Measurements from ENCODE around the gene KIF26B. TPM values are rescaled to one million over a fixed set of nuclear protein-coding genes. Genes with fewer than 3 reads are reported as not detected.

Gene KIF26B
- total and polyA plus RNA-seq, 2 experiments from 2014 or later: 0.03 to 0.76 TPM

DNA sequence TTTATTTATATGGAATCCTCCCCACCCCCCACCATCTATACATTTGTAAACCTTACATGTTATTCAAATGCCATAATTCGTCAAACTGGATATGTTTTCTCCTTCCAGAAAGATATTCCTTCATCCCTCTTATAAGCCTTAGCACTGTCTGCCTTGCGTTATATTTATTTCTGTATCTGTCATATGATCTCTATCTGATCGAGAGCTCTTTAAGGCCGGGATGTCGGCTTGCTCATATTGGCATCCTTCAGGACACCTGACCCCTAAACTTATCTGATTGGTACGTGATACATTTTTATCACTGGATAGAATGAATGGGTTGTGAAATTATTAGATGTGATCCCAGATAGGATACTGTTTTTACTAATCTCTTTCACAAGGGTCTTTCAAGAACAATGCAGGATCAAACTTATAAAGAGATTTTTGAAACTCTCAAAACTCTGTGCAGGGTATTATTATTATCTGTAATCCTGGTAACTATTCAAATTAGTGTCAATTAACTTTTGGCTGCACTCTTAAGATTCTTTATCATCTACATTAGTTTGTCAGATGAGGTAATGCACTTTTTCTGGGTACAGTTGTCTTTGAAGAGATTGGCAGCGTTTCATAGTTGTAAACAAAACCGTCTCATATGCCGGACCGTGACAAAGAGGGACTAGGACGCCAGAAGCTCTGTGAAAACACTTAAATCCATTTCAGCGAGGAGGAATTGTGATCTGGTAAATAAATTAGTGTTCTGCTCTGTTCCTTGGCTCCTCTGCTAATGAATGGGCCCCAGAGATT, 152.0 kb downstream of the KIF26B start:
- Histone ChIP-seq H3K4me2 (no peak overlapping the region), H3K36me3 (ENCODE audit: insufficient read depth) (no peaks in the 10 kb centered on the region), H3K4me1 (ENCODE audit: insufficient read depth) (peaks cover 7% of the 10 kb centered on the region; the same call in 1 of the 2 replicates), H3K79me2 (replicated peaks; ENCODE audit: insufficient read depth) (no peaks in the 10 kb centered on the region), H4K20me1 (replicated peaks; ENCODE audit: insufficient read depth) (no peaks in the 10 kb centered on the region), H3K4me3 (no peak overlapping the region), H3F3A (replicated peaks; ENCODE audit: low read depth) (no peaks in the 10 kb centered on the region), H3K9me2 (ENCODE audit: insufficient read depth) (no peaks in the 10 kb centered on the region), H3K27ac (ENCODE audit: low read depth) (no peak overlapping the region), H3K27me3 (ENCODE audit: insufficient read depth) (no peaks in the 10 kb centered on the region), H2AFZ (no peak overlapping the region)
- TF ChIP-seq STAT1 (IDR thresholded peaks at IDR 0.05; ENCODE audit: unreplicated experiment): no peak
- TF ChIP-seq ZNF114 (CRISPR knock-in tag; IDR thresholded peaks at IDR 0.05): no peak
- no peak for TF ChIP-seq ZNF331 (CRISPR knock-in tag; IDR thresholded peaks at IDR 0.05; ENCODE audit: low read depth)
- no peak for TF ChIP-seq POLR2AphosphoS5 (IDR thresholded peaks at IDR 0.05; ENCODE audit: low read depth)
- no peak for TF ChIP-seq CREB1 (CRISPR knock-in tag; IDR thresholded peaks at IDR 0.05; ENCODE audit: low read depth)
- TF ChIP-seq, protein P1, sequence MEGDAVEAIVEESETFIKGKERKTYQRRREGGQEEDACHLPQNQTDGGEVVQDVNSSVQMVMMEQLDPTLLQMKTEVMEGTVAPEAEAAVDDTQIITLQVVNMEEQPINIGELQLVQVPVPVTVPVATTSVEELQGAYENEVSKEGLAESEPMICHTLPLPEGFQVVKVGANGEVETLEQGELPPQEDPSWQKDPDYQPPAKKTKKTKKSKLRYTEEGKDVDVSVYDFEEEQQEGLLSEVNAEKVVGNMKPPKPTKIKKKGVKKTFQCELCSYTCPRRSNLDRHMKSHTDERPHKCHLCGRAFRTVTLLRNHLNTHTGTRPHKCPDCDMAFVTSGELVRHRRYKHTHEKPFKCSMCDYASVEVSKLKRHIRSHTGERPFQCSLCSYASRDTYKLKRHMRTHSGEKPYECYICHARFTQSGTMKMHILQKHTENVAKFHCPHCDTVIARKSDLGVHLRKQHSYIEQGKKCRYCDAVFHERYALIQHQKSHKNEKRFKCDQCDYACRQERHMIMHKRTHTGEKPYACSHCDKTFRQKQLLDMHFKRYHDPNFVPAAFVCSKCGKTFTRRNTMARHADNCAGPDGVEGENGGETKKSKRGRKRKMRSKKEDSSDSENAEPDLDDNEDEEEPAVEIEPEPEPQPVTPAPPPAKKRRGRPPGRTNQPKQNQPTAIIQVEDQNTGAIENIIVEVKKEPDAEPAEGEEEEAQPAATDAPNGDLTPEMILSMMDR (conservative IDR thresholded peaks at IDR 0.05; ENCODE audit: low read depth in 2 of 2): no peak
- TF ChIP-seq, protein P2, sequence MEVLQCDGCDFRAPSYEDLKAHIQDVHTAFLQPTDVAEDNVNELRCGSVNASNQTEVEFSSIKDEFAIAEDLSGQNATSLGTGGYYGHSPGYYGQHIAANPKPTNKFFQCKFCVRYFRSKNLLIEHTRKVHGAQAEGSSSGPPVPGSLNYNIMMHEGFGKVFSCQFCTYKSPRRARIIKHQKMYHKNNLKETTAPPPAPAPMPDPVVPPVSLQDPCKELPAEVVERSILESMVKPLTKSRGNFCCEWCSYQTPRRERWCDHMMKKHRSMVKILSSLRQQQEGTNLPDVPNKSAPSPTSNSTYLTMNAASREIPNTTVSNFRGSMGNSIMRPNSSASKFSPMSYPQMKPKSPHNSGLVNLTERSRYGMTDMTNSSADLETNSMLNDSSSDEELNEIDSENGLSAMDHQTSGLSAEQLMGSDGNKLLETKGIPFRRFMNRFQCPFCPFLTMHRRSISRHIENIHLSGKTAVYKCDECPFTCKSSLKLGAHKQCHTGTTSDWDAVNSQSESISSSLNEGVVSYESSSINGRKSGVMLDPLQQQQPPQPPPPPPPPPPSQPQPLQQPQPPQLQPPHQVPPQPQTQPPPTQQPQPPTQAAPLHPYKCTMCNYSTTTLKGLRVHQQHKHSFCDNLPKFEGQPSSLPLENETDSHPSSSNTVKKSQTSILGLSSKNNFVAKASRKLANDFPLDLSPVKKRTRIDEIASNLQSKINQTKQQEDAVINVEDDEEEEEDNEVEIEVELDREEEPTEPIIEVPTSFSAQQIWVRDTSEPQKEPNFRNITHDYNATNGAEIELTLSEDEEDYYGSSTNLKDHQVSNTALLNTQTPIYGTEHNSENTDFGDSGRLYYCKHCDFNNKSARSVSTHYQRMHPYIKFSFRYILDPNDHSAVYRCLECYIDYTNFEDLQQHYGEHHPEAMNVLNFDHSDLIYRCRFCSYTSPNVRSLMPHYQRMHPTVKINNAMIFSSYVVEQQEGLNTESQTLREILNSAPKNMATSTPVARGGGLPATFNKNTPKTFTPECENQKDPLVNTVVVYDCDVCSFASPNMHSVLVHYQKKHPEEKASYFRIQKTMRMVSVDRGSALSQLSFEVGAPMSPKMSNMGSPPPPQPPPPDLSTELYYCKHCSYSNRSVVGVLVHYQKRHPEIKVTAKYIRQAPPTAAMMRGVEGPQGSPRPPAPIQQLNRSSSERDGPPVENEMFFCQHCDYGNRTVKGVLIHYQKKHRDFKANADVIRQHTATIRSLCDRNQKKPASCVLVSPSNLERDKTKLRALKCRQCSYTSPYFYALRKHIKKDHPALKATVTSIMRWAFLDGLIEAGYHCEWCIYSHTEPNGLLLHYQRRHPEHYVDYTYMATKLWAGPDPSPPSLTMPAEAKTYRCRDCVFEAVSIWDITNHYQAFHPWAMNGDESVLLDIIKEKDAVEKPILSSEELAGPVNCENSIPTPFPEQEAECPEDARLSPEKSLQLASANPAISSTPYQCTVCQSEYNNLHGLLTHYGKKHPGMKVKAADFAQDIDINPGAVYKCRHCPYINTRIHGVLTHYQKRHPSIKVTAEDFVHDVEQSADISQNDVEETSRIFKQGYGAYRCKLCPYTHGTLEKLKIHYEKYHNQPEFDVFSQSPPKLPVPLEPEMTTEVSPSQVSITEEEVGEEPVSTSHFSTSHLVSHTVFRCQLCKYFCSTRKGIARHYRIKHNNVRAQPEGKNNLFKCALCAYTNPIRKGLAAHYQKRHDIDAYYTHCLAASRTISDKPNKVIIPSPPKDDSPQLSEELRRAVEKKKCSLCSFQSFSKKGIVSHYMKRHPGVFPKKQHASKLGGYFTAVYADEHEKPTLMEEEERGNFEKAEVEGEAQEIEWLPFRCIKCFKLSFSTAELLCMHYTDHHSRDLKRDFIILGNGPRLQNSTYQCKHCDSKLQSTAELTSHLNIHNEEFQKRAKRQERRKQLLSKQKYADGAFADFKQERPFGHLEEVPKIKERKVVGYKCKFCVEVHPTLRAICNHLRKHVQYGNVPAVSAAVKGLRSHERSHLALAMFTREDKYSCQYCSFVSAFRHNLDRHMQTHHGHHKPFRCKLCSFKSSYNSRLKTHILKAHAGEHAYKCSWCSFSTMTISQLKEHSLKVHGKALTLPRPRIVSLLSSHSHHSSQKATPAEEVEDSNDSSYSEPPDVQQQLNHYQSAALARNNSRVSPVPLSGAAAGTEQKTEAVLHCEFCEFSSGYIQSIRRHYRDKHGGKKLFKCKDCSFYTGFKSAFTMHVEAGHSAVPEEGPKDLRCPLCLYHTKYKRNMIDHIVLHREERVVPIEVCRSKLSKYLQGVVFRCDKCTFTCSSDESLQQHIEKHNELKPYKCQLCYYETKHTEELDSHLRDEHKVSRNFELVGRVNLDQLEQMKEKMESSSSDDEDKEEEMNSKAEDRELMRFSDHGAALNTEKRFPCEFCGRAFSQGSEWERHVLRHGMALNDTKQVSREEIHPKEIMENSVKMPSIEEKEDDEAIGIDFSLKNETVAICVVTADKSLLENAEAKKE (CRISPR knock-in tag; IDR thresholded peaks at IDR 0.05): no peak
- TF ChIP-seq, protein P3, sequence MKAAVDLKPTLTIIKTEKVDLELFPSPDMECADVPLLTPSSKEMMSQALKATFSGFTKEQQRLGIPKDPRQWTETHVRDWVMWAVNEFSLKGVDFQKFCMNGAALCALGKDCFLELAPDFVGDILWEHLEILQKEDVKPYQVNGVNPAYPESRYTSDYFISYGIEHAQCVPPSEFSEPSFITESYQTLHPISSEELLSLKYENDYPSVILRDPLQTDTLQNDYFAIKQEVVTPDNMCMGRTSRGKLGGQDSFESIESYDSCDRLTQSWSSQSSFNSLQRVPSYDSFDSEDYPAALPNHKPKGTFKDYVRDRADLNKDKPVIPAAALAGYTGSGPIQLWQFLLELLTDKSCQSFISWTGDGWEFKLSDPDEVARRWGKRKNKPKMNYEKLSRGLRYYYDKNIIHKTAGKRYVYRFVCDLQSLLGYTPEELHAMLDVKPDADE (IDR thresholded peaks at IDR 0.05): no peak
- TF ChIP-seq, protein P4, sequence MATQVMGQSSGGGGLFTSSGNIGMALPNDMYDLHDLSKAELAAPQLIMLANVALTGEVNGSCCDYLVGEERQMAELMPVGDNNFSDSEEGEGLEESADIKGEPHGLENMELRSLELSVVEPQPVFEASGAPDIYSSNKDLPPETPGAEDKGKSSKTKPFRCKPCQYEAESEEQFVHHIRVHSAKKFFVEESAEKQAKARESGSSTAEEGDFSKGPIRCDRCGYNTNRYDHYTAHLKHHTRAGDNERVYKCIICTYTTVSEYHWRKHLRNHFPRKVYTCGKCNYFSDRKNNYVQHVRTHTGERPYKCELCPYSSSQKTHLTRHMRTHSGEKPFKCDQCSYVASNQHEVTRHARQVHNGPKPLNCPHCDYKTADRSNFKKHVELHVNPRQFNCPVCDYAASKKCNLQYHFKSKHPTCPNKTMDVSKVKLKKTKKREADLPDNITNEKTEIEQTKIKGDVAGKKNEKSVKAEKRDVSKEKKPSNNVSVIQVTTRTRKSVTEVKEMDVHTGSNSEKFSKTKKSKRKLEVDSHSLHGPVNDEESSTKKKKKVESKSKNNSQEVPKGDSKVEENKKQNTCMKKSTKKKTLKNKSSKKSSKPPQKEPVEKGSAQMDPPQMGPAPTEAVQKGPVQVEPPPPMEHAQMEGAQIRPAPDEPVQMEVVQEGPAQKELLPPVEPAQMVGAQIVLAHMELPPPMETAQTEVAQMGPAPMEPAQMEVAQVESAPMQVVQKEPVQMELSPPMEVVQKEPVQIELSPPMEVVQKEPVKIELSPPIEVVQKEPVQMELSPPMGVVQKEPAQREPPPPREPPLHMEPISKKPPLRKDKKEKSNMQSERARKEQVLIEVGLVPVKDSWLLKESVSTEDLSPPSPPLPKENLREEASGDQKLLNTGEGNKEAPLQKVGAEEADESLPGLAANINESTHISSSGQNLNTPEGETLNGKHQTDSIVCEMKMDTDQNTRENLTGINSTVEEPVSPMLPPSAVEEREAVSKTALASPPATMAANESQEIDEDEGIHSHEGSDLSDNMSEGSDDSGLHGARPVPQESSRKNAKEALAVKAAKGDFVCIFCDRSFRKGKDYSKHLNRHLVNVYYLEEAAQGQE (IDR thresholded peaks at IDR 0.05; ENCODE audit: unreplicated experiment): no peak
- no peak for TF ChIP-seq NANOG (IDR thresholded peaks at IDR 0.05; ENCODE audit: borderline replicate concordance)
- TF ChIP-seq JUNB (IDR thresholded peaks at IDR 0.05; ENCODE audit: unreplicated experiment): no peak
- TF ChIP-seq EZH2 (IDR thresholded peaks at IDR 0.05; ENCODE audit: low read depth, unreplicated experiment): no peak
- no peak for TF ChIP-seq EZH2phosphoT487 (IDR thresholded peaks at IDR 0.05; ENCODE audit: unreplicated experiment)
- H3K27me3 Mint-ChIP-seq (ENCODE audit: insufficient read depth, low read depth, poor library complexity): peaks cover 6% of the 10 kb centered on the region
- no peak overlapping the region for H3K27ac Mint-ChIP-seq
- no peaks in the 10 kb centered on the region for H3K36me3 Mint-ChIP-seq (ENCODE audit: low read depth)
- H3K4me3 Mint-ChIP-seq: no peak overlapping the region
- peaks cover 3% of the 10 kb centered on the region; the same call in 1 of the 3 replicates for H3K9me3 Mint-ChIP-seq
- ATAC-seq: no peak
- H3K4me1 Mint-ChIP-seq: peaks cover 11% of the 10 kb centered on the region
- DNase-seq (ENCODE audit: low spot score): no peak
